NCI-H1048 (cell line): ENCODE data around the gene CNTN6.

Experiments
- DNase-seq: peaks from one replicate; lab custom pipeline; 2025; lab: John Stamatoyannopoulos, UW

The CNTN6 gene

DNA sequence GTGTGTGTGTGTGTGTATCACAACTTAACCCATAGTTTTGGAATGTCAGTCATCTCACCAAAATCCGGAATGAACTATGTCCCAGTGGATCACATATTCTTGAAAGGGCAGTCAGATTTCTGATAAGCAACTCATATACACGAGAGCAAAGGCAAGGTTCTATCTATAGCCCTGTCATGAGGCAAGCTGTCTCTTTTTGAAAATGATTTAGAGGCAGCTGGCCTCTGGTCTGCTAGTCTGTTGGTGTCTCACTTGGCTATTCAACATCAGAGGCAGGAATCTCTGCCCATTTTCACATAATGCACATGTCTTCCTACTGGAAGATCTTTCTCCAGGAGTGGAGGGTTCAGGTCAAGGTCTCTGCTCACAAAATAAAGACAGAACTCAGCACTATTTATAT is 79.8 kb downstream of the CNTN6 start:
- no peak for DNase-seq

DNA sequence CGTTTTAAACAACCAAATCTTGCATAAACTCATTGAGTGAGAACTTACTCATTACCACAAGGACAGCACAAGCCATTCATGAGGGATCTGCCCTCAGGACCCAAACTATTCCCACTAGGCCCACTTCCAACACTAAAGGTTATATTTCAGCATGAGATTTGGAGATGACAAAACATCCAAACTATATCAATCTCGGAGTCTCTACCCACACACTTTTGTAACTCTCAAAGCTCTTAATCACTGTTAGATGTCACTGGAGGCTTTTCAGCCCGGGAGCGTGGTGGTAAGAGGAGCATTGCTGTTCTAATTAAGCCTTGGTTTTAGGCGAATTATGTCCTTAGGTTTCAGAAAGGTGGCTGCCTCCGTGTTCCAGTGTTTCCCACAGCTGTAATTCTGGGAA is 86.3 kb downstream of the CNTN6 start:
- no peak for DNase-seq

DNA sequence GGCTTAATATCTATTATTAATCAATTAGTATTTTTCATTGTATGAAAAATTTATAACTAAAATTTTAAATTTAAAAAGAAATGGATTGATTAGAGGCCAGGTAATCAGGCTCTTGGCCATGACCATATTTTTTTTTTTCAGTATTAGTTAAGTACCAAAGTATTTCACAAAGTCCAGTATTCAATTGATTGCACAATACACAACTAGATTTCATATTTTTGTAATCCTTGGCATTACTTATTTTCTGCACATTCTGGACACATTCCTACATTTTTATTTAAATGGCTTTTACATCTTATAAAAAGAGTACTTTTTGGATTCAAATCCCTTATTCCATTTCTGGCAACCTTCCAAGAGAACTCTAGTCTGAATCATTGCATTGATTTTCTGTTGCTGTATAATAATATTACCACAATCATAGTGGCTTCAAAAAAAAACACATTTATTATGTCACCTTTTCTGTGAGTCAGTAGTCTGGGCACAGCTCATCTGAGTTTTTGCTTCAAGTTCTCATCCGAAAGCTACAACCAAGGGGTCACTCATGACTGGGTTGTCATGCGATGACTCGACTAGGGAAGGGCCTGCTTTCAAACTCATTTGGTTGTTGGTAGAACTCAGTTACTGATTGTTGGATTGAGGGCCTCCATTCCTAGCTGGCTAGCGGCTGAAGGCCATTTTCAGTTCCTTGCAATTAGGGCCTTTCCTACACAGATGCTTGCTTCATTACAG is 90.7 kb downstream of the CNTN6 start:
- DNase-seq: no peak

DNA sequence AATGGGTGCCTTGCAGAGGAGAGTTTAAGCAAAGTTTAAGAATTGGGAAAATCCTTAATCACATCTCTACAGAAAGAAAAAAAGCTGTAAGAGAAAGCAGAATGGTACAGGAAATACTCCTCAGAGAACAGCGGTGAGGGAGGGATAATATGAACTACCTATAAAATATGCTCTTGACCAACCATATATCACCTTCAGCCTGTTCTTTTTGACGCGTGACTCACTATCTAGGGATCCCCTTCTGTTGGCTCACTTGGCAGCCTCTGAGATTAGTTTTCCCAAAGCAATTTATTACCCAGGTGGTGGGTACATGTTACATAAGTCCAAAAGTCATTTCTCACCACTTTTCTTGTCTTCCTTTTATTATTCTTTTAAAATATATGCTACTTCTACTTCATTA is 97.7 kb downstream of the CNTN6 start:
- no peak for DNase-seq

DNA sequence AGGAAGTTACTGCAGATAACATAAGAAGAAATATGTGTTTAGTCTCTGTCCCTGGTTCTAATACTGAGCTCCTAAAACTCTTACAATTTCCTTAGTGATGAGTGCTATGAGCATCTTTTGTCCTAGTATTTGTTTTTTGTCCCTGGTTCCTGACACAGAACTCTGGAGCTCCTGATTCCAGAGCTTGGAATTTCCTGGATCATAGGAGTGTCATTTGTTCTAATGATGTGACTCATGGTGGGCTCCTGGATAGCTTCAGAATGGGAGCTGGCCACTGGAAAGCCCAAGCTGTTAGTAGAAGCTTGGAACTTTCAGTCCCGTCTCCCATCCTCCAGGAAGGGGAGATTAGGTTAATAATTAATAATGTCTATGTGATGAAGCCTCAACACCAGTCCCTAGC is 98.2 kb downstream of the CNTN6 start:
- DNase-seq: no peak

DNA sequence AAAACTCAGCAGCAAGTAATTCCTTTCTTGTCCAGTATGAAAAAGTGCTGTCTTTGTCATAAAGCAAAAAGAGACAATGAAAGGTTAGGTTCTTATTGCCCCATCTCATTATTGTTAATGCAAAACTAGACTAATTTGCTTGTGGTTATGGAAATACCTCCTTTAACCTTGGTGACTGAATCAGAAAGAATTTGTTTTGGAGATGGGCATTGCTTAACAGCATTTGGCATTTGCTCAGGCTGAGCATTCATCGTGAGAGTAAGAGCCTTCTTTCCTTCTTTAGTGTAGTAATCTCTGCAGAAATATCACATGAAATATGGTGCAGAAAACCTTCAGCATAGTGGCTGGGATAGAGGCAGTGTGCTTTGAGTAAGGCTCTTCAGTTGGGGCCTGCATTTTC is 103.1 kb downstream of the CNTN6 start:
- DNase-seq: peak; percentile 36

DNA sequence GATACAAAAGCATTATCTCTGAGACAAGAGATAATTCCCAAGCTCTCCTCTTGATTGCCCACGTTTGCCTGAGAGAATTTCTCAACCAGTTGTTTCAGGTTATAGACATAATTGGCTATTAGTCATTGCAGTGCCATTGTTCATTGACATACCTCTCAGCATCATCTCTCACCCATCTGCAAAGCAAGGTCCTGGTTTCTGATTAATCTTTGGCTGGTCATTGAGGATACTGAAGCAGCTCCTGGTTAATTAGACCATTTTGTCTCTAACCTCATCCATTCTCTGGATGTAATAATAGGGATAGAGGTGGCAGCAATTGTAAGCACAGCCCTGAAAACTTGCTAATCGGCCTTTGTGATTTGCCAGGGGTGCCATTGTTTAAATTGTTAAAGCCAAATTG is 104.2 kb downstream of the CNTN6 start:
- DNase-seq: no peak

DNA sequence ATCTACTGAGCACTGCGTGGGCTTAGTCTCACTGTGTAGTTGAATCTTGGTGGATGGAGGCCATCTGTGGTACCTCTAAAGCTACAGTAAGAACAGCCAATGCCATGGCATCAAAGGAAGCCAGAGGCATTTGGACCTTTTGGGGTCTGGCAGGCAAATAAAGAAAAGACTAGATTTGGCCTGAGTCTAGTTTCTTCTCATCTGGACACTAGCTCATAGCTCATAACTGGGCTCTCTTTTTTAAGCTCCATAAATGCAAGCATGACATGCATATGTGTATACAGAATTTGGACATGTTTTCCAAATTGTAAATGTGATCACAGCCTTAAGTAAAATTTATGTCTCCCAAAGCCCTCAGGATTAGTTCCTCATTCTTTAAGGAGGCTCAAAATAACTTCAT is 107.5 kb downstream of the CNTN6 start:
- DNase-seq: no peak

DNA sequence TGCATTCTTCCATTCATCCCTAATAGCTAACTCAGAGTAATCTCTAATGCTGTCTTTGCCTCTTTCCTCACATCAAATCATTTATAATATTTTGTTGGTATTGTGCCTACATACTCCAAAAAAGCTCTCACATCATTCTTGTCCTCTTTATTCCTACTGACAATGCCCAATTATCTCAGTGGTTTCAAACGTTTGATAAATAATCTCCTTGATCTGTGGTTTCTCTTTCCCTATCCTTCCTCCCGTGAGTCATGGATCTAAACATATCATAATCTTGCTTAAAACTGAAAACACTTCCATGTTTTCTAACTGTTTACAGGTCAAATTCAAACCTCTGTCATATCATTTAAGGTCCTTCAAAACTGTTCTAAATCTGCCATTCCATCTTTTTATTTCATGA is 115.1 kb downstream of the CNTN6 start:
- DNase-seq: no peak

DNA sequence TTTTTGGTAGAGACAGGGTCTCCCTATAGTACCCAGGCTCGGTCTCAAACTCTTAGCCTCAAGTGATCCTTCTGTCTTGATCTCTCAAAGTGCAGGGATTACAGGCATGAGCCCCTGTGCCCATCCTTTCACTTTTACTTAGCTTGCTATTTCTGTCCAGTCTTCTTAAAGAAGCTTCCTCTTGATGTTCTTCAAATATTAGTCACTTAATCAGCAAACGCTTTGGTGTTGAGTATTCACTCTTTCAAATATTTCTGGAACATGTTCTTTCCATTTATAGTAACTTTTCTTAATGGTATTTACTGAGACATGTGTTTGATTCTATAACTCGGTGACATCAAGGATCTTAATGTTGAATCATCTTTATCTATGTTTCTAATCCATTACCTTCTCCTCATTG is 122.1 kb downstream of the CNTN6 start:
- no peak for DNase-seq

DNA sequence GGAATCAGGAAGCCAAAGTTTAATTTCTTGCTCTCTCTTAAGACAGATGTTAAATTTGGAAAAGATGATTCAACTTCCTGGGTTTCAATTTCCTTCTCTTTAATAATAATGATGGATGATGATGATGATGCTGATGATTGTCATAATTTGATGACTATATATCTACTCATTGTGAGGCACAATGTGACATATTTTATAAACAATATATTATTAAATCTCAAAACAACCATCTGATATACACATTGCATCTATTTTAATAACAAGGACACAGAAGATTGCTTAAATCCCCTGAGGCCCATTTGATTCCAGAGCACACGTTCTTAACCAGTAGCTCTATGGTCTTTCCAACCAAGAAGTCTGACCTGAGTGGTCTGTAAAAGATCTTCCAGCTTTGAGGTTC is 124.0 kb downstream of the CNTN6 start:
- no peak for DNase-seq

DNA sequence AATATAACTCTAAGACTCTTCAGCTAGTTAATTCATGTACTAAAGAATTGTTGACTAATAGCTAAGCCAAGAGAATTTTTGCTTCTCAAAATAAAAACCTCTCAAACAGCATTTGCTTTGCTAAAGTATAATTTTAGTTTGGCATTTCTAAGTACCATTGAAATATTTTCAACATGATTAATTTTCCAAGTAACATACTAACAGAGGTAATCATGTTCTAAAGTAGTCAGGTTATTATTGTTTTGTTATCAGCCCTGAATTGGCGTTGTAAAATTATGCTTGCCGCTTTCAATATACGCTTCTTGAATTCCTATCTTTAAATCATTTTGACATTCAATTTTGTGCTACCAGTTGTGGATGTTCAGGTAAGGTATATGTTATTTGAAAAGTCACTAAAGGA is 134.3 kb downstream of the CNTN6 start:
- no peak for DNase-seq

DNA sequence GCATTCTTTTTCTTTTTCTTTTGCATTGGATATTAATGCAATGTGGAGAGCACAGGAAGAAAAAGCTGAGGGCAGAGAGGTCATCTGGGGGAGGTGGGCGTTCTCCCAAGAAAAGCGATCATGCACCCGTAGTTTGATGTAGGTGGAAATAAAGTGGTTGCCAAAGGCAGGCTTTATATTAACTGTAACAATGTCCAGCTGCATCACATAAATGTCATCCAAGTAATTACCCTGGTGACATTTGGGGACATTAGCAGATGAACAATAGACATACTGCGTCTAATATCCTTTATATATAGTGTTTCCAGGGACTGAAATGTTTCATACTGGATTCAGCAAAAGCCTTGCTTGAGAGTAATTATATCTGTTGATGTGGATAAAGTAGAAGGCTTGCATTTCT is 135.5 kb downstream of the CNTN6 start:
- no peak for DNase-seq

DNA sequence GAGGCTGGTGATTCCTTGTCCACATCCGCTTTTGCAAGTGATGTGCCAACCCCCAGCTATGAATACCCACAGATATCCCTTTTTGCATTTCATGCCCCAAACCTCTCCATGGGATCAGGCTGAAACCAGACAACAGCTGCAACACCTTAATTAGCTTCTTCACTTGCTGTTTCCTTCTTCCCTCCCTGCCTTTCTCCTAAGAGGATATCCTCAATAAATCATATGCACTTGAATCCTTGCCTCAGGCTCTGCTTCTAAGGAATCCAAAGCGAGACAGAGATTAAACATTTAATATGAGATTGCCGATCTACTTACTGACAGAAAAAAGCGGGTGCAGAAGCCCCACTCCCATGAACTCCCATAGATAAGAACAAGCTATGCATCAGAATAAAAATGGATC is 138.1 kb downstream of the CNTN6 start:
- no peak for DNase-seq

DNA sequence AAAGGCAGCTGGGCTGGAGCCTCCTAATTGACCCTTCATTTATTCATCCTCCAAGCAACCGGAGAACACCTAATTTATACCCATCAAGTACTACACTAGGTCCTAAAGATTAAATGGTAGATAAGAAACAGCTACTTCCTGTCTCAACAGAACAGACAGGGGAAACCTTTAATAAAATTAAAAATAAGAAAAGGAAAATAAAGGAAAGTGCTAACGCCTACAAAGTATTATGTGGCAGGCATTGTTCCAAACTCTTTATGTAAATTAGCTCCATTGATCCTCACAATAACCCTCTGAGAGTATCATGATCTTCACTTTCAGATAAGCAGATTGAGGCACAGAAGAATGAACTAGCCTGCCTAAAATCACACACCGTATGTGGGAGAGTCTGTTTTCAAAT is 139.5 kb downstream of the CNTN6 start:
- DNase-seq: no peak

DNA sequence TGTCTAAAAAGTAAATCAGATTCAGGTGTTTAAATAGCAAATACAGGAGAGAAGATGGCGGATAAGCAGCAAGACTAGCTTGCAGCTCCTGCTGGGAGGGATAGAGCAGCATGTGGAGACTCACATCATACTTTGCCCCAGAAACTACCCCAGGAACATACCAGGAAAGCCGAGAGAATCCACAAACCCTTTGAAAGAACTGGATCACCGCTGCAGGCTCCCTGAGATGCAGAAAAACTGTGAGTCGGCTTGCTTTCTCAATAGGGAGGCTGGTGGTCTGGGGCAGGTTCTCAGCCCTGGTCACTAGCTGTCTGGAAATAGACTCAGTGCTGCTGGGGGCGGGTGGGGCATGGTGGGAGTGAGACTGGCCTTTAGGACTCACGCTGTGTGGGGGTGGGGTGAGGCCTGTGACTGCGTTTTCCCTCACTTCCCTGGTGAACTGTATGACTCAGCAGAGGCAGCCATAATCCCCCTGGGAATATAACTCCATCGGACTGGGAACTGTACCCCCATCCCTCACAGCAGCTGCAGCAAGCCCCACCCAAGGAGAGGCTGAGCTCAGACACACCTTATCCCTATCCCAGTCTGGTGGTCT is 142.8 kb downstream of the CNTN6 start:
- DNase-seq: no peak

DNA sequence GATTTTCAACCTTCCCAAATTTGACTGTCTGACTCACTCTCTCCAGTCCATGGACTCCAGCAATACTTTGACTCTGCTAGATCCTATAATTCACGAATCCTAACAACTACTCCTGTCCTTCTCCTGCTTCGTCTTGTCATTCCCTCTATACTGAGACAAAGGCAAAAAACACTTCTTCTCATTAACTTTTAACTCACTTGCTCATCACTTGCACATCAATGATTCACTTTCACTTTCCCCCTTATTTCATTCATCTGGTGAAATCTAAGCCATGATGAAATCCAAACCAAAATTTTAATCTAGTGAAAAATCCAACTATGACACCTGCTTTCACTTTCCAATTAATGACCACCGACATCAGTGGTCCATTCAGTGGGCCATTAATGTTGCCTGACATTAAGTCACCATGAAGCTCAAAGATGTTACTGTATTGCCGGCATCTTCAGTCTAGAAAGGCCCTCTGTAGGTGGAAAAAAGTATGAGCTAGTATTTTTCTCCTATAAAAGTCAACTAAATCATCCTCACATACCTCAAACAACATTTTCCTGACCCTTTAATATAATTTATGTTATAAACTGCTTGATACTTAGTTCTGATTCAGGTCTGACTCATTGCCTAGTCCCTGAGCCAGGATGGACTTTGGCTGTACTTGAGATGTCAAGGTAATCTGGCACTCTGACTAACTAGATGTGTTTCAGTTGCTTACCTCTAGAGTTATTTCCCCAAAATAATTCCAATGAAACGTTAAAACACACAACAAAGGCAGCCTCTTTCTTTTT is 158.6 kb downstream of the CNTN6 start:
- DNase-seq: no peak

DNA sequence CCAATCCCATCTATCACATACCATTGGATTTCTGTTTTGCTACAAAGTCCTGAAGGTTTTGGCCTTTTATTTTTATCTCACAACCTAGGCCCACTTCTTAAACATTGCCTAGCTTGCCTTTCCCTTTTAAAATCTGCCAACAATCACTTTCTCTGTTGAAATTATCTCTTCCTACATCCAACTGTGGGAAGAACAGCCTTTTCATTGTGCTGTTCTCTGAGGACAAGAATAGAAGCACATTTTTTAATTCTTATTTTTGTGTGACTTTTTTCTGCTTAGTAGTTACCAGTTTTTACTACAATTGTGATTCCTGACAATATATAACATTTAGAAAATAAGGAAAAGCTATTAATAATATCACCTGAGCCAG is 159.2 kb downstream of the CNTN6 start:
- no peak for DNase-seq

DNA sequence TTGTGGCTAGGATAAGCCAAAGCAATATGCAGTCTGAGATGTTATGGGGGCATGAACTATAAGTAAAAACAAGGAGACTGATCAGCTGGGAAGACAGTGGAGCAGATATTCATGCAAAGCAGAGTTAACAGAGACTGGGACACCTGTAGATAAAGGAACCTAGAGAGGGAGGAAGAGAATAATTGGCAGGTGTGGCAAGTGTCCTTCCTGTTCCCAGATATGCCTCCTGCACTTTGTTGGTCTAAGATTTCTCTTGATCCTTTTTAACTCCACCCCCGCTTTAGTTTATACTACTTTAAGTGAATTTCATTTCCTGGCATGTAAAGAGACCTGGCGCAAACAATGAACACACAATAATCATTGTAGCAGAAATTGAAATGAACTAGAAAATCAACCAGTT is 169.4 kb downstream of the CNTN6 start:
- DNase-seq: no peak

DNA sequence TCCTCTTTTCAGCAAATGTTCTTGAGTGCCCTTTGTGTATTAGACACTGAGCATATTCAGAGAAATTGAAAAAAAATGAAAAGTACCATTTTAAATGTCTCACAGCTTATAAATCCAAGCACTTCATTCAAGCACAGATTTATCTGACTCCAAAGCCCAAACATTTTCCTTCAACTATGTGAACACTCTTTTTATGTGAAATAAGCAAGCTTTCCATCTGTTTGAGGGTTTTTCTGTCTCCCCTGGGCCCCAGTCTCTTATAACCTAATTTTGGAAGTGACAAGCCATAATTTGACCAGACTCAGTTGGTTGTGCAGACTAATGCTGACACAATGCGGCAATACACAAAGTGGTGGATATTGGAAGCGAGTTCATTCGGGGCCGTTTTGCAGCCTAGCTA is 170.3 kb downstream of the CNTN6 start:
- DNase-seq: no peak

DNA sequence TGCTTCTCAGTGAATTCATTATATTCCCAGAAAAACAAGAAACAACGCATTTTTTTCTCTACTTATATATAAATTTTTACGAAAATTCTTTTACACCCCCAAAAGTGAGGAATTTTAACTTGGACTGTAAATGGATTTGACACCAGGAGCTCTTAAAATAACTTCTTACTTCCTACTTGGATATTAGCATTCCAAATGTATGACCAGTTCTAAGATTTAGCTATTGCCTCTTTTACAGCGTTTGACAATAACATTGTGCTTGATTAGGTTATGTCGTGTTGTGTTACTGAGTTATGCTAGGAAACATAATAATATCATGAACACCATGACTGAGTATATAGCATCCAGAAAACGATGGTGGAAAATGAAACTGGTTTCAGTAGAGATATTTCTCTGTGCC is 177.0 kb downstream of the CNTN6 start:
- DNase-seq: no peak

DNA sequence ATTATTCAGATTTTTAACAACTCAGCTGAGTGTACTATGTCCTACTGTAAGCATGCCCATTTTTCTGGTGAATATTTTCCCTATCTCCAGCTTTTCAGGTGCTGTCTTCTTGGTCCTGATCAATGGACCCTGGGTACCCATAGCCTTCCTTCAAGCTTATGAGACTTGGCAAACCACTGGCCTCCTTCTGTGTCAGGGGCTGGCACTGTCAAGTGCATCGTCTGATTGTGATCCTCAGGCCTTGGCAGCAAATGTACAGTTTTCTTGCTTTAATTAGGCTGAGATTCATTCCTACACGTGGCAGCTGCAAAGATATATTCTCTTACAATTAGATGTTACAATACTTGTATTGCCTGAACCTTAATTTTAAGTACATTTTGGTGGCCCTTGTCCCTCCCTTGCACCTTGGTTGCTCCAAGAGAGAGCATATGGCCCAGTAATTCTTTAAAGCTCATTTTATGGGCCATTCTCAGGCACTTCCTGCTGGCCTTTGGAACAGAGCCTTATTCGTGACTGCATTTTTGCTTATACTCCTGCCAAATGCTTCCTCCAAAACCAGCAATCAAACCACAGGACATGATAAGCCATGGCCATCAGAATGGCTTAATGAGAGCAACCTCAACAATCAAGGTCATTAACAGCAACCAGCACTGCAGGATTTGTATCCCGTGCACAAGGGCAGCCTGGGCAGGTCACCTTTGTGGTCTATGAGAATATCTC is 179.9 kb downstream of the CNTN6 start:
- no peak for DNase-seq

DNA sequence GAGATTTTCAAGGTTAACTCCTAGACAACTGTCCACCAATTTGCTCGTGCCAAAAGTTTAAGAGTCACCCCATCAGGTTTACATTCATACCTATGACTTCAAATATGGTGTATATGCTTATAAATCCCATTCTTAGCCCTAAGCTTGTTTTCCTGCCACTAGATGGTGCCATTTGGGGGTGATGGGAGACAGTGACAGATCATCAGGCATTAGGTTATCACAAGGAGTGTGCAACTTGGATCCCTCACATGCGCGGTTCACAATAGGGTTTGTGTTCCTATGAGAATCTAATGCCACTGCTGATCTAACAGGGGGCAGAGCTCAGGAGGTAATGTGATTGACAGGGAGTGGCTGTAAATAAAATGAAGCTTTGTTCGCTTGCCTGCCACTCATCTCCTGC is 182.7 kb downstream of the CNTN6 start:
- no peak for DNase-seq
